ENCODE data around the gene PTMS.

GRCh38 chr12:6770094-6770493 is 3.9 kb downstream of the PTMS start:
- TF ChIP-seq POLR2AphosphoS5 (IDR thresholded peaks at IDR 0.05; ENCODE audit: low read depth) = no peak
- TF ChIP-seq, protein P1, sequence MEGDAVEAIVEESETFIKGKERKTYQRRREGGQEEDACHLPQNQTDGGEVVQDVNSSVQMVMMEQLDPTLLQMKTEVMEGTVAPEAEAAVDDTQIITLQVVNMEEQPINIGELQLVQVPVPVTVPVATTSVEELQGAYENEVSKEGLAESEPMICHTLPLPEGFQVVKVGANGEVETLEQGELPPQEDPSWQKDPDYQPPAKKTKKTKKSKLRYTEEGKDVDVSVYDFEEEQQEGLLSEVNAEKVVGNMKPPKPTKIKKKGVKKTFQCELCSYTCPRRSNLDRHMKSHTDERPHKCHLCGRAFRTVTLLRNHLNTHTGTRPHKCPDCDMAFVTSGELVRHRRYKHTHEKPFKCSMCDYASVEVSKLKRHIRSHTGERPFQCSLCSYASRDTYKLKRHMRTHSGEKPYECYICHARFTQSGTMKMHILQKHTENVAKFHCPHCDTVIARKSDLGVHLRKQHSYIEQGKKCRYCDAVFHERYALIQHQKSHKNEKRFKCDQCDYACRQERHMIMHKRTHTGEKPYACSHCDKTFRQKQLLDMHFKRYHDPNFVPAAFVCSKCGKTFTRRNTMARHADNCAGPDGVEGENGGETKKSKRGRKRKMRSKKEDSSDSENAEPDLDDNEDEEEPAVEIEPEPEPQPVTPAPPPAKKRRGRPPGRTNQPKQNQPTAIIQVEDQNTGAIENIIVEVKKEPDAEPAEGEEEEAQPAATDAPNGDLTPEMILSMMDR (conservative IDR thresholded peaks at IDR 0.05; ENCODE audit: low read depth in 2 of 2) = no peak
- no peak for TF ChIP-seq EZH2 (IDR thresholded peaks at IDR 0.05; ENCODE audit: low read depth, unreplicated experiment)

All from GM23338 (cell line).